ENCODE results near the gene RFX4.

Gene RFX4

GRCh38 chr12:106732890-106733289, 150.1 kb downstream of the RFX4 start:
- DNase-seq (ENCODE audit: low read depth), result no peak

GRCh38 chr12:106733660-106734059, 150.9 kb downstream of the RFX4 start:
- DNase-seq (ENCODE audit: low read depth), result no peak

- DNase-seq (ENCODE audit: low read depth), result no peak
These were observed 153.5 kb downstream of the RFX4 start for GRCh38 chr12:106736051-106736957.

- no peak for DNase-seq (ENCODE audit: low read depth)
These were observed 156.5 kb downstream of the RFX4 start for GRCh38 chr12:106739318-106739717.

- DNase-seq (ENCODE audit: low read depth), result no peak
These were observed 157.2 kb downstream of the RFX4 start for GRCh38 chr12:106739815-106740530.

- no peak for DNase-seq (ENCODE audit: low read depth)
These were observed 158.0 kb downstream of the RFX4 start for GRCh38 chr12:106740818-106741217.

GRCh38 chr12:106741247-106741646, 158.4 kb downstream of the RFX4 start:
- no peak for DNase-seq (ENCODE audit: low read depth)

GRCh38 chr12:106743270-106743988, 160.6 kb downstream of the RFX4 start:
- no peak for DNase-seq (ENCODE audit: low read depth)

GRCh38 chr12:106744600-106744999, 161.8 kb downstream of the RFX4 start:
- no peak for DNase-seq (ENCODE audit: low read depth)

- DNase-seq (ENCODE audit: low read depth), result no peak
These were observed 162.5 kb downstream of the RFX4 start for GRCh38 chr12:106745181-106745745.

GRCh38 chr12:106747973-106748436, 165.2 kb downstream of the RFX4 start:
- DNase-seq (ENCODE audit: low read depth), result no peak

- no peak for DNase-seq (ENCODE audit: low read depth)
These were observed 167.7 kb downstream of the RFX4 start for GRCh38 chr12:106750524-106750923.

- no peak for DNase-seq (ENCODE audit: low read depth)
These were observed 170.7 kb downstream of the RFX4 start for GRCh38 chr12:106753526-106753925.

- DNase-seq (ENCODE audit: low read depth), result no peak
These were observed 171.5 kb downstream of the RFX4 start for GRCh38 chr12:106754331-106754730.

- DNase-seq (ENCODE audit: low read depth), result no peak
These were observed 175.0 kb downstream of the RFX4 start for GRCh38 chr12:106757623-106758348.

GRCh38 chr12:106758349-106759110, 175.7 kb downstream of the RFX4 start:
- no peak for DNase-seq (ENCODE audit: low read depth)

GRCh38 chr12:106759526-106760183, 176.9 kb downstream of the RFX4 start:
- DNase-seq (ENCODE audit: low read depth), result no peak

GRCh38 chr12:106760184-106760531, 177.4 kb downstream of the RFX4 start:
- DNase-seq (ENCODE audit: low read depth), result no peak

- DNase-seq (ENCODE audit: low read depth), result no peak
These were observed 181.4 kb downstream of the RFX4 start for GRCh38 chr12:106764220-106764619.

GRCh38 chr12:106764738-106765137, 181.9 kb downstream of the RFX4 start:
- no peak for DNase-seq (ENCODE audit: low read depth)

Measured in GM04503 (cell line).